Measurements from ENCODE around the gene SSC5D. TPM values are rescaled to one million over a fixed set of nuclear protein-coding genes. Genes with fewer than 3 reads are reported as not detected.

SSC5D gene
- total and polyA plus RNA-seq, 9 of the 15 experiments (the other 6 are each of a cell fraction or from before 2014, with no cell fraction given): 0.04 to 0.71 (median 0.14) TPM; not detected in 2

- TF ChIP-seq TSC22D4 (tag; IDR thresholded peaks at IDR 0.05) (no peak), BCLAF1 (IDR thresholded peaks at IDR 0.05; ENCODE audit: borderline replicate concordance in 1 of 2, control insufficient read depth in 1 of 2, low read depth in 2 of 2, low read length in 1 of 2) (no peak), BRD9 (IDR thresholded peaks at IDR 0.05; ENCODE audit: low read depth, partially characterized antibody) (no peak), NONO (IDR thresholded peaks at IDR 0.05; ENCODE audit: low read depth in 2 of 2, low read length in 1 of 2) (no peak), U2AF2 (optimal IDR thresholded peaks at IDR 0.05; ENCODE audit: low read depth, low read length) (no peak), CEBPB (tag; IDR thresholded peaks at IDR 0.05) (no peak), PHF21A (IDR thresholded peaks at IDR 0.05; ENCODE audit: borderline replicate concordance, low read depth) (no peak), KAT2B (IDR thresholded peaks at IDR 0.05; ENCODE audit: low read depth, low read length) (no peak), NFYB (IDR thresholded peaks at IDR 0.05; ENCODE audit: extremely low read depth, insufficient read length) (no peak), KLF13 (tag; IDR thresholded peaks at IDR 0.05; ENCODE audit: borderline replicate concordance, low read depth) (no peak), ZSCAN32 (CRISPR knock-in tag; IDR thresholded peaks at IDR 0.05) (no peak), ZNF589 (CRISPR knock-in tag; IDR thresholded peaks at IDR 0.05; ENCODE audit: low read depth) (no peak), CBFA2T3 (IDR thresholded peaks at IDR 0.05) (no peak; the same call in 1 of the 2 replicates), GATA2 (CRISPR knock-in tag; IDR thresholded peaks at IDR 0.05) (no peak), SRSF9 (IDR thresholded peaks at IDR 0.05; ENCODE audit: borderline replicate concordance, low read depth, low read length) (no peak)
- TF ChIP-seq, protein P1, sequence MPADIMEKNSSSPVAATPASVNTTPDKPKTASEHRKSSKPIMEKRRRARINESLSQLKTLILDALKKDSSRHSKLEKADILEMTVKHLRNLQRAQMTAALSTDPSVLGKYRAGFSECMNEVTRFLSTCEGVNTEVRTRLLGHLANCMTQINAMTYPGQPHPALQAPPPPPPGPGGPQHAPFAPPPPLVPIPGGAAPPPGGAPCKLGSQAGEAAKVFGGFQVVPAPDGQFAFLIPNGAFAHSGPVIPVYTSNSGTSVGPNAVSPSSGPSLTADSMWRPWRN (IDR thresholded peaks at IDR 0.05; ENCODE audit: low read depth): no peak
- TF ChIP-seq, protein P2, sequence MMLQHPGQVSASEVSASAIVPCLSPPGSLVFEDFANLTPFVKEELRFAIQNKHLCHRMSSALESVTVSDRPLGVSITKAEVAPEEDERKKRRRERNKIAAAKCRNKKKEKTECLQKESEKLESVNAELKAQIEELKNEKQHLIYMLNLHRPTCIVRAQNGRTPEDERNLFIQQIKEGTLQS (IDR thresholded peaks at IDR 0.05): peak; percentile 65; the same call in 1 of the 2 replicates
- TF ChIP-seq, protein P2 (CRISPR knock-in tag; conservative IDR thresholded peaks at IDR 0.05): no peak
Measured at GRCh38 chr19:55486971-55487923, 989 bp upstream of the SSC5D start (continued).
